GM18502 (cell line): Measurements from ENCODE around the gene KLK6.

Experiments
- ATAC-seq: cut with Tn5 transposase; IDR thresholded peaks from one replicate; pipeline ENCODE4 v1.9.1; 2021; ENCODE audit warnings: mild to moderate bottlenecking; ENCODE audit not compliant: unreplicated experiment, poor library complexity

The KLK6 gene

DNA sequence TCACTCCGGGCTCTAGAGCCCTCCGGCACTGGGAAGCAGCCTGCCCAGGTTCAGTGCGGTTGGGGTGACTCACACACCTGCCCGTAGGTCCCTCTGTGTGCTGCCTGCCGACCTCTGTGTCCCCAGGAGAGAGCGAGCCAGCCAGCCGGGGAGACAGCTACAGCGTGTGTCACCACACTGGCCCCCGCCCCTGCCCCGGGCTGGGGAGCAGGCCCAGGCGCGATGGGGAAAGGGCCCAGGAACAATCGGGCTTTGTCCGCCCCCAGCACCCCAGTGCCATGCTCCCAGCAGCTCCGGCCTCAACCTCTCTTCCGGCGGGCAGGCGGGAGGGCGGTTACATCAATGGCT lies at the start of gene KLK6:
KLK6 (minus strand) TSS at position 179 of the 348 bp plus-strand sequence. CDS start 1,487 bp downstream, outside the sequence.
- no peak for ATAC-seq

DNA sequence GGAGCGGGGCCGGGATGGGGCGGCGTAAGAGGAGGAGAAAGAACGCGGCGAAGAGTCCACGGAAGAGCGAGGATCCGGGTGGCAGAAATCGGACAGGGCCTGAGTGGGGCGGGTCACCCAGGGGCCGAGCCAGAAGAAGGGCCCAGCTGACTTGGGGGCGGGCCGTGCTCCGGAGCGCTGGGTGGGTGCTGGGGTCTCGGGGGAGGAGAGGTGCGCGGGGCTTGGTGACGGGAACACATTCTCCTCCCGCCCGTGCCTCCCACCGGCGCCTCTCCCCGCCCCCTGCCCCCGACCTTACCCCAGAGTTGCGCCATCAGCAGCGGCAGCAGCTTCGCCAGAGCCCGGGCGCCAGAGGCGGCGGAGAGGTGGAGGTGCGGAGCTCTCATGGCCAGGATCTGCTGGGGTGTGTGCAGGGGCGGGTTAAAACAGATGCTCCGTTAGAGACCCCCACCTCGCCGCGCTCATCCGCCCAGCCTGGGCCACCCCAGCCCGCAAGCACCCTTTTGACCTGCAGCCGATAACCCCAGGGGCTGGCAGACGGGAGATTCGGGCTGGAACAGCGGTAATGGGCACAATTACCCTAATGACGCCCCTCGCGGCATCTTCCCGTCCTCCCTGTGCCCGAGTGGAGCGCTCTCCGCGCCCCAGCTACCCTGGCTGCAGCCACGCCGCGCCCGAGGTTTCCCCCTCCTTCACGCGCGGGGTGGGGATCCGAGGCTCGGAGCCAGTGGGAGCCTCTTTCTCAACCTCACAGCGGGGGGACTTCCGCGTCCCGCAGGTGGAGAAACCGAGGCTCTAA lies 49.6 kb upstream of the KLK6 start:
- ATAC-seq, result no peak

DNA sequence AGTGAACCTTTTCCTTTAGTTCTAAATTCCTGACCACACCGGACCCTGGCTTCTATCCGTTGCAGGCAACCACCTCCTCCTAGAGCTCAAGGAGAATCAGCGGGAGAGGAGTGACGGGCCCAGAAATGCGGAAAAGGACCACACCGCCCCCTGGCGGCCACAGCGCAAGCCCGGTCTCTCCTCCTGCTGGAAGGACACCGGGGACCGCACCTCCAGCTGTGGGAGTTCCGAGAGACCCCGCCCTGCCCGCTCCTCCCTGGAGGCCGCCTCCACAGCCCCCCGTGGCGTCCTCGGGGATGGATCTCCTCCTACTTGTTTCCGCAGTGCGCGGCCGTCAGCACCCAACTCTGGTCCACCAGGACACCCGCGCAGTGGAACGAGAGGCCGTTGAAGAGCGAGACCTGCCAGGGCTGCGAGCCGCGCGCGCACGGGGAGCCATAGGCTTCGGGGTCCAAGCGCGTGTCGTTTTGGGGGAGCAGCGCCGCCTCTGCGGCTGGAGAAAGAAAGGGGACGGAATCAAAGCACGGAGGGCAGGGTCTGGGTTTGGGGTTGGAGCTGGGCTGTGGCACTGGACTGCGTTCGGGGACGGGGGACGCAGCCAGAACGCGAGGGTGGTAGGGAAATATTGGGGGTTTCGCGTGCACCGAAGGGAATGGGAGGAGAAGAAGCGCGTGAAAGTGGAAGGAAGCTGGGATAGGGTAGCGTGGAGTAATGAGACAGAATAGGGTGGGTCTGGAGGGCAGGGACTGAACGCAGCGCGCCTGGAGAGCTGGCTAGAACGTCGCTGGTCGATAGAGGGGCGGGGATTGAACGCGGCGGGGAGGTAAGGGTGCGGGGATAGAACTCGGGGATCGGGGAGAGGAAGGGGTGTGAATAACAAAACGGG lies 47.6 kb upstream of the KLK6 start:
- no peak for ATAC-seq

DNA sequence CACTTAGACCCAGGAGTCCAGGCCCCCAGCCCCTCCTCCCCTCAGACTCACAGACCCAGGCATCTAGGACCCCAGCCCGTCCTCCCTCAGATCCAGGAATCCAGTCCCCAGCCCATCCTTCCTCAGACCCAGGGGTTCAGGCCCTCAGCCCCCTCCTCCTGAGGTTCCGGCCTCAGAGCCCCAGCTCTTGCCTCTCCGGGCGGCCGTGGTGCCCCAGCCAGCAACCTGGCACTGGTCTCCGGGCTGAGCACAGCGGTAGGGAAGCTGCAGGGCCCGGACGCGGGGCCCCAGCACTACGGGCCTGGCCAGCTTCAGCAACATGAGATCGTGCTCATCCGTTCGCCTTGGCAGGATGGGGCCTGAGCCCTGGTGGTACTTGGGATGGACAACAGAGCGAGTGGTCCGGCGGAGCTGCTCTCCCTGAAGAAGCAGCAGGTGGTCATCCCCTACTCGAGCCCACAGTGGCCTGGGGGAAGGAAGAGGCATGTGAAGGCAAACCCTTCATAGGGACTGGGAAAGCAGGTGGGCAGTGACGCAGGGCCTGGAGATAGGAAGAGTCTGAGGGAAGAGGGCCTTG lies 46.4 kb upstream of the KLK6 start:
- ATAC-seq, result no peak

DNA sequence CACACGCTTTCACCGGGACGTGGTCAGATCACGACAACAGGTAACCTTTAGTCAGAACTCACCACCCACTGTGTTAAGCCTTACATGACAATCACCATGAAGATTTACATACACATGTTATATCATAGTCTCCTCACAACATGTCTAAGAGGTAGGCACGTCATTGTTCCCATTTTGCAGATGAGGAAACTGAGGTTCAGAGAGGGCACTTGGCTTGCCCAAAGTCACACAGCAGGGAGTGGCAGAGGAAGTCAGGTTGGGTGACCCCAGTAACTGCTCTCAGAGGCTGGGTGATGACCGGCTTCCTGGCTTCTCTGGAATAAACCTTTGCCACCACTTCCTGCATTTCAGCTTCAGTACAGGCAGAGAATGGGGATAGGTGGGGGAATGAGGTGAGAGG lies 44.9 kb upstream of the KLK6 start:
- ATAC-seq, result no peak

DNA sequence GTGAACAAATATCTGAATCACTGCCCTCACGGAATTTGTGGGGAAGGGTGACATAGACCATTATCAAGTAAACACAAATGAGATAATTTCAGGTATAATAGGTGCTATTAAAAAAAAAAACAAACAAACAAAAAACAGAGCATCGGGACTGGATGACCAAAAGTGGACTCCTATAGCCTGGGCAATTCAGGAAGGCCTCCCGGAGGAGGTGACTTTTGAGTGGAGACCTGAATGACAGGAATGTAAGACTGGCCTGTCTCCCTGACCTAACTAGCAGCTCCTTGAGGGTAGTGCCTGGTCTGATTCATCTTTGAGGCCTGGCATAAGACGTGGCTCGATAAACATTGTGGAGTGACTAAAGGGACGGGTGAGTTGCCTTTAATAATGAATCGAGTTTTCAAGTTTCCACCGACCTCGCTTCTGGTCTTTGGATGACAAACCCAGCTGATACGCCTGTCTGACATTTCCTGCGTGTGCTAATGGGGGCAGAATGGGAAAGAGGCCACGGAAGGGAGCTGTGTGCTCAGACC lies 43.3 kb upstream of the KLK6 start:
- ATAC-seq, result no peak

DNA sequence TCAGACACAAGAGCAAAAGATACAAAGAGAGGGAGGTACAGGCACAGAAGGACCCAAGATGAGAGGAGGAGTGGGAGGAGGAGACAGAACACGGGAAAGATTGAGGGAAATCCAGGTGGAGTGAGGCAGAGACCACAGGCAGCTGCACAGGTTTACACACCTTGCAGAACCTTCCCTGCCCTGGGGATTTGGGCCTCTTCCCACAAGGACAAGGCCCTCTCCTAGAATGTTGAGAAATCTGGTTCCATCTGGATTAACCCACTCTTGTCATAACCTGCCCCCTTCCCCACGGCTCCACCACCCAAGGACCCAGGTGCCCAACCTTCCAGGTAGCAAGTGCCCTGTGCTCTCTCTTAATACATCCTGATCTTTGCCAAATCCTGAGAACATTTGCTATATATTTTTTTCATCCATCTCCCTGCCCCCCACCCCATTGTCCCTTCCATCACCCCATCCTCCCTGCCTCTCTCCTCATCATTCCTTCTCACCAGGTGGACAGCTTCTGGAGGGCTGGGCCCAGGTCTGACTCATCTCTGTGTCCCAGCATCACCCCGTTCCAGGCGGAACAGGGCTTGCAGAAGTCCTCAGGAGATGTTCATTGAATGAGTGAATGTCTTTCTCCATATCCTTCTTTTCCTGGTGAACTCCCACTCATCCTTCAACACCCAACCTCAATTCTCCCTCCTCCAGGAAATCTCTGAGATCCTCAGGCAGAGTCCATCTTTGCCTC lies 40.8 kb upstream of the KLK6 start:
- ATAC-seq, result no peak

DNA sequence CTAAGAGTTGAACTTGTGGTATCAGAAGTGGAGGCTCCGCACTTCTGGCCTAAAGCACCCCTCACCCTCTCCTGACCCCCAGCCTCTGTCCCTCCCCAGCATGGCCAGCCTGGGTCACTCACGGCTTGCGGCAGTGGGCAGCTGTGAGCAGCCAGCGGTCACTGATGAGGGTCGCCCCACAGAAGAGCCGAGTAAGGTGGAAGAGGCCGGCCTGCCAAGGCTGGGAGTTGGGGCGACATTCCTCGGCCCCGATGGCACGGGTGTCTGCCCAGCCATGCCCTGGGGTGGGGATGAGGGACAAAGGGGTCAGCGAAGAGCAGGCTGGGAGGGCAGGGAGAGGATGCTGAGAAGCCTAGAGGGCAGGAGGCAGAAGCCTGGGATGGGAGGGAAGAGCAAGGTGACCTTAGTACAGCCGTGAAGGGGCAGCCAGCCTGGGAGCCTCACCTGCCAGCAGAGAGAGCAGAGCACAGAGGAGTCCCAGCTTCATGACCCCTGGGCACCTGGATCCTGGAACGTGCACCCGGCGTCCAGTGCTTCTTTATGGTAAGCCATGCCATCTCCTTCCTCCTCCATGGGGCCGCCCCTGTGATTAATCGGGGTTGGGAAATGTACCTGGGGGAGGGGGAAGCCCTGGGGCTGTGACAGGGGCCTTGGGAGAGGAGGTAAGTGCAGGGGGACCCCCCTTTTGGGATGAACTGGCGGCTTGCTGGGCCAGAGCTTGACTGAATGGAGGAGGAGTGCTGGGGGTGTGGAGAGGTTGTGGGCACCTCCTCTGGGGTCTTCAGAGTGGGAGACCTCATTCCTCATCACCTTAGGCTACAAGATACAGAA lies 39.9 kb upstream of the KLK6 start:
- no peak for ATAC-seq

DNA sequence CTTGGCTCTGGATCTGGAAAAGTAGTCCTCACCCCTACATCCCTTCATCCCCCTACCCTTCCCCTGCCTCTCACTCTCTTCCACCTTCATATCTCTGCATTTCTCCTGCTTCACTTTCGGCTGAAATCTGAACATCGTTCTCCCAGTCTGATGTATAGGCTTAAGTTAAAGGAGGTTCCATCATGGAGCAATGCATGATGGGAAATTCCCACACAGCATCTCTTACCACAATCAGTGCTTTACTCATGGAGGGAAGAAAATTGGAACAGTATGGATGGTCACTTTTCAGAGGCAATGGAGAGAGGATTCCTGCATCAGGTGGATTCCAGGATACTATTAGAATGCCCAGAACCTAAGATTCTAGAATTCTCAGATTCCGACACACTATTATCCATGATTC lies 38.1 kb upstream of the KLK6 start:
- ATAC-seq, result no peak

DNA sequence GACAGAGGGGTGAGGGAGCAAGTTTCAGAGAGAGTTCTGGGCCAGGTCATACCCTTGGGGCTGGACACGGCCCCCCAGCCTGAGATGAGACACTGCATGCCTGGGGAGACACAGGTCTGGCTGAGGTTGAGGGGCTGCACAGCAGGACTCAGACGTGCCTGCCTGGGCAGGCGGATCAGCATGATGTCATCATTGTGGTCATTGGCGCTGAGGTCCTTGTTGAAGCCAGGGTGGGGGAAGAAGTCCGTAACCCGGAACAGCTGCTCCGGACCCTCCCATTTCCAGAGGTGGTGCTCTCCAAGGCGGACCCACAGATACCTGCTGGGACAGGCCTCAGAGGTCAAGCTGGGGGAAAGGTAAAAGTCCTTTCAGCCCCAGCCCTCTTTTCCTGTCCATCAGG lies 37.0 kb upstream of the KLK6 start:
- no peak for ATAC-seq

DNA sequence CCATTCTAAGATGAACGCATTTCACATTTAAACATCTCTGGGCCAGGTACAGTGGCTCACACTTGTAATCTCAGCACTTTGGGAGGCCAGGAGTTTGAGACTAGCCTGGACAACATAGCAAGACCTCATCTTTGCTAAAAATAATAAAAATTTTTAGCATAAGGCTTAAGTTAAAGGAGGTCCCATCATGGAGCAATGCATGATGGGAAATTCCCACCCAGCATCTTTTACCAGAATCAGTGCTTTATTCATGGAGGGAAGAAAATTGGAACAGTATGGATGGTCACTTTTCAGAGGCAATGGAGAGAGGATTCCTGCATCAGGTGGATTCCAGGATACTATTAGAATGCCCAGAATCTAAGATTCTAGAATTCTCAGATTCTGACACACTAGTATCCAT lies 35.9 kb upstream of the KLK6 start:
- ATAC-seq, result no peak

DNA sequence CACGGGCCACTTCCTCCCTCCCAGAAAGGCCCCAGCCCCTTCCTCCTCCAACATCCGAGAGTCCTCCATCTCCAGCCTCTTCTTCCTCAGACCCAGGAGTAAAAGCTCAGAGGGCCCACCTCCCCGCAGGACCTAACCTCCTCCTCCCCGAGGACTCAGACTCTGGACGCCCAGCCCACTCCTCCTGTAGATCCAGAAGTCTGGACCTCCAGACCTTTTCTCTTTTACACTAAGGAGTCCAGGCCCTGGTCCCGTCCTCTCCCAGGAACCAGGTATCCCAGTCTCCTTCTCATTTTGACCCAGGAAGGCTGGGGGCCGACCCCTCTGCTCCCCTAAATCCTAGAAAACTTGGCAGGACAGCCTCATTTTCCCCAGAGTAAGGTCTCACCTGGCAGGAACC lies 33.9 kb upstream of the KLK6 start:
- ATAC-seq, result no peak

DNA sequence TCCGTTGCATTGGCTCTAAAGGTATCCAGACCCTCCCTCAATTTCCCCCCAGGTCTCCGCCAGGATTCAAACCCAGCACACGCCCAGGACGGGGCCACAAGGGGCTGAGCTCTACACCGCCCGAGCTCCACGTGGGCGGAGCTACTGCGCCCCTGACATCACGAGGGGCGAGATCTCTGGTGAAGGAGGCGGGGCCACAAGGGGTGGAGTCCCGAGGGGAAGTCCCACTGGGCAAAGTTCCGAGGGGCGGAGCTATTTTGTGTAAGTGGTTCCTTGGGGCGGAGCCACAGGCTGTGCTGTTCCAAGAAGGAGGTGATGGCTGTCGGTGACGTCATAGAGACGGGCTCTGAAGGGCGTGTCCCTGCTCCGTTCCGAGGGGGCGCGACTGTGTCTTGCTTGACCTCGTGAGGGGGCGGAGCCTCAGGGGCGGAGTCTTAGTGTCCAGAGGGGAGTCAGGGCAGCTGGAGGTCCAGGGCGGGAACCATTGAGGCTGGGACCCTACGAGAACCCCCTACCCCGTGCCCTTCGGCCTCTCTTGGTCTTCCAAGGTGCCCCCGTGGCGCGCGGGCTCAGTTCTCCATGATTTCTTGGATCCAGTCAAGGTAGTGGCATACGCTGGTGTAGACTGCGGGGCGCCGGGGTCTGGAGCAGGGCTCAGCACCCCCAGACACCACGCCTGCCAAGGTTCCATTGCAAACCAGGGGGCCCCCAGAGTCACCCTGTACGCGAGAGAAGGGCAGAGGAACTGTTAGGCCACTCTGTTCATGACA lies 33.3 kb upstream of the KLK6 start:
- ATAC-seq, result no peak

DNA sequence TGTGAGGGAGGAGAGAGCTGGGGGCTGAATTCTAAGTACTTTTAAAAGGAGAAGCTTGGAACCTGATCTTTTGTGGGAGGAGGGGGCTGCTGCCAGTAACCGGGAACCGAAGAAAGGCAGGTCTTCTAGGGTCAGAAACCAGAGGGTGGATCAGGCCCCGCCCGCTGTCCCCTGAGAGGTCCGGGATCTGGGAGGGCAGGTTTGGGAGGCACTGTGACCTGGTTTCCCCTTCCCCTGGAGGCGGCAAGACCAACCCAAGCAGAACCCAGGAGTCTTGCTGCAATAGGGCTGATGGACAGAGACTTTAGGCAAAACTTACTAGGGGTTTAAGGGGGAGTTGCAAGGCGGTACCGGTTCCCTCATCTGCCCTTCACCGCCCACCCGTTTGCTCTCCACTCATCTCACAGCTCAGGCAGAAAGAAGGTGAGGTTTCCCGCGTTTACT lies 32.7 kb upstream of the KLK6 start:
- no peak for ATAC-seq

DNA sequence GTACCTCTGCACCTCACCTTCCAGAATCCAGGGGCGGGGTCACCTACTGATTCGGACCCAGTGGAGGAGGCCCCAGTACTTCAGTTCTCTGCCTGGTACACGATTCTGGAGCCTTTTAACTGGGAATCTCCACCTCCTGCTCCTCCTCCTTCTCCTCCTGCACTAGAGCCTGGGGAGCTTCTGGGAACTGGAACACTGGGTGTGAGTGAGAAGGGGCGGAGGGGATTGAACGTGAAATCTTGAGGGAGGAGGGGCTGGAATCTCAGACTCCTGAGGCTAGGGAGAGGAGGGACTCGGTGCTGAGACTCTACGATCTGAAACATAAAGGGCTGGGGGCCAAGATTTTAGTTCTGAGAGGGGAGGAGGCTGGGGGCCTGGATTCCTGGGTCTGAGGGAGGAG lies 32.1 kb upstream of the KLK6 start, which contains the start of gene KLK8:
KLK8 (minus strand) TSS at position 90 of the 400 bp plus-strand sequence. CDS start 437 bp downstream, outside the sequence.
- no peak for ATAC-seq

DNA sequence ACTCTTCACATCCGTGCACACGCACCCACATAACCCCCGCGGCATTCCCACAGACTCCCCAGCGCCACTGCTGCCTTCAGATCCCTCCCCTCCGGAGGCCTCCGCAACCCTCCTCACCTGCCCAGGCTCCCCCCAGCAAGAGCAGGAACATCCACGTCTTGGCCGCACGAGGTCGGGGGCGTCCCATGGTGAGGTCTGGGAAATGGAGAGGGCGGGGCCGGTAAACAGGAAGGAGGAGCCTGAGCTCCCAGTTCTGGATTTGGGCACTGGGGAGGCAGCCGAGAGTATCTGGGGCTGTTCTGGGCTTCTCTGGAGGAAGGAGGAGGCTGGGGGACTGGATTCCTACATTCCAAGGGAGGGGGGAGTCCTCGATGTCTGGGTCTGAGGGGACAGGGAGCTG lies 31.6 kb upstream of the KLK6 start:
- ATAC-seq, result no peak

DNA sequence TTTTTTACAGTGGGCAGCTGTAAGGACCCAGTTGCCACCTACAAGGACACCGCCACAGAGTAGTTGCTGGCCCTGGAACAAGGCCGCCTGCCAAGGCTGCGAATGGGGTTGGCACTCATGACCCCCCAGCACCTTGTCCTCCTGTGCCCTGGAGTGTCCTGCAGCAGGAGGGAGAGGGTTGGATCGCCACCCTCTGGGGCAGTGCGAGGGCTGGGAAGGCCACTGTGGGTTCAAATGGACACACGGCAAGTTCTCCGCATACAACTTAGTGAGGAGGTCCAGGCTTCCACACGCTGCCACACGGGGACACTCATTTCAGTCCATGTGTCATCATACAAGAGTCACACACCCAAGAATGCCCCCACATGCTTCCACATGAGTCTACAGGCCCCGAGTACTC lies 31.0 kb upstream of the KLK6 start:
- no peak for ATAC-seq

DNA sequence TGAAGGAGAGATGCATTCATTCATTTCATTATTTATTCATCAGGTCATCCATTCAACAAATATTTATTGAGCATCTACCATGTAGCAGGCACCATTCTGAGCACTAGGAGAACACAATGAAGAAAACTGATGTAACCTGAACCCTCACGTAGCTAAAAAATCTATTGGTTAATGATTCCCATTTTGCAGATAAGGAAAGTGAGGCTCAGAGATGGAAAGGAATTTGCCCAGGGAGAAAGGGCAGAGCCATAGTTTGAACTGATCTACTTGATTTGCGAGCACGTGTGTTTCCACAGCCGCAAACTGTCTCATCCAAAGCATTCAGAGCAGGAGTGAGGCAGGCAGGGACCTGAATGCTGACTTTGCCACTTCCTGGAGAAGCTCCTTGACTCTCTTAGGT lies 29.3 kb upstream of the KLK6 start:
- no peak for ATAC-seq

DNA sequence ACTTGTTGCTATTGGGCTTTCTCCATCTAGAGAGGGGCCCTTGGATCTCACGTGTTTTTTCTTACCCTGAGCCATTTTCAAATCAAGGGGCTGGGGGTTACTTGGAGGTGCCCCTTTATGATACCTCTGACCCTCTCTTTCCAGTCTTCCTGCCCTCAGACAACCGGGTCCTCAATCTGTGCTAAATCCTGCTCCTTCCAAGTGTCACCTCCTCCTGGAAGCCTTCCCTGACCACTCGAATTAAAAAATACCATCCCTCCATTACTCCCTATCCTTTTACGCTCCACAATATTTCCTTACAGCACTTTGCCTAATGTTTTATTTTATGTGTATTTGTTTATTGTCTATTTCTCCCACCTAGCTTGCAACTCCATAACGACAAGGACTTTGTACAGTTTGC lies 28.7 kb upstream of the KLK6 start:
- ATAC-seq, result no peak
